ENCODE data around the gene SLC24A3.

GRCh38 chr20:19327401-19327800 is 115.0 kb downstream of the SLC24A3 start:
- TF ChIP-seq, protein P1, sequence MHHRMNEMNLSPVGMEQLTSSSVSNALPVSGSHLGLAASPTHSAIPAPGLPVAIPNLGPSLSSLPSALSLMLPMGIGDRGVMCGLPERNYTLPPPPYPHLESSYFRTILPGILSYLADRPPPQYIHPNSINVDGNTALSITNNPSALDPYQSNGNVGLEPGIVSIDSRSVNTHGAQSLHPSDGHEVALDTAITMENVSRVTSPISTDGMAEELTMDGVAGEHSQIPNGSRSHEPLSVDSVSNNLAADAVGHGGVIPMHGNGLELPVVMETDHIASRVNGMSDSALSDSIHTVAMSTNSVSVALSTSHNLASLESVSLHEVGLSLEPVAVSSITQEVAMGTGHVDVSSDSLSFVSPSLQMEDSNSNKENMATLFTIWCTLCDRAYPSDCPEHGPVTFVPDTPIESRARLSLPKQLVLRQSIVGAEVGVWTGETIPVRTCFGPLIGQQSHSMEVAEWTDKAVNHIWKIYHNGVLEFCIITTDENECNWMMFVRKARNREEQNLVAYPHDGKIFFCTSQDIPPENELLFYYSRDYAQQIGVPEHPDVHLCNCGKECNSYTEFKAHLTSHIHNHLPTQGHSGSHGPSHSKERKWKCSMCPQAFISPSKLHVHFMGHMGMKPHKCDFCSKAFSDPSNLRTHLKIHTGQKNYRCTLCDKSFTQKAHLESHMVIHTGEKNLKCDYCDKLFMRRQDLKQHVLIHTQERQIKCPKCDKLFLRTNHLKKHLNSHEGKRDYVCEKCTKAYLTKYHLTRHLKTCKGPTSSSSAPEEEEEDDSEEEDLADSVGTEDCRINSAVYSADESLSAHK (tag by site-specific recombination; IDR thresholded peaks at IDR 0.05) = no peak
- TF ChIP-seq CTCF (tag by site-specific recombination; IDR thresholded peaks at IDR 0.05) = no peak
- TF ChIP-seq ZNF549 (tag by site-specific recombination; IDR thresholded peaks at IDR 0.05) = no peak
- TF ChIP-seq ZNF2 (tag by site-specific recombination; IDR thresholded peaks at IDR 0.05) = no peak
- TF ChIP-seq YY1 (tag by site-specific recombination; IDR thresholded peaks at IDR 0.05) = no peak
- TF ChIP-seq ZNF26 (tag by site-specific recombination; IDR thresholded peaks at IDR 0.05) = no peak
